COR-L47 (cell line): ENCODE results near the gene NCAM1.

Experiments used
- DNase-seq: peaks from one replicate; lab custom pipeline; 2025; lab: John Stamatoyannopoulos, UW

Gene NCAM1

GRCh38 chr11:113131036-113131775 is 170.0 kb downstream of the NCAM1 start:
- DNase-seq, result no peak

GRCh38 chr11:113133071-113133470 is 171.9 kb downstream of the NCAM1 start:
- no peak for DNase-seq

DNA sequence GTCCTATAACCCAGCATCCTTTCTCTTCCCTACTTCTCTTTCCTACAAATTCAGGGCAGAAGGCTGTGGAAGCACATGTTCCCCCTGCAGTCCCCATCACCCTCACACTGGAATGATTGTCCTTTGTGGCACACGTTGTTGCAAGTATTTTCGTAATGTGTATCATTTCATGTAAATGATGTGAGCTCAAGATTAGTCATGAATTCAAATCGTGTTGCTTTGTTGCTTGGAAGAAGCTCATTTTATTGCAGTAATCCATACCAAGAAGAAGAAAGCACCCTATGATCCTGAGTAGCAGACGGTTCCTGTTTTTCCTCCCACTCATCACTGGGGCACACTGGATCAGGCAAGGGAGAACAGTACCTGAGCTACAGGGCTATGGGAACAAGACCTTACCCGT is 173.4 kb downstream of the NCAM1 start:
- DNase-seq, result no peak

GRCh38 chr11:113137713-113138529 is 176.7 kb downstream of the NCAM1 start:
- no peak for DNase-seq

DNA sequence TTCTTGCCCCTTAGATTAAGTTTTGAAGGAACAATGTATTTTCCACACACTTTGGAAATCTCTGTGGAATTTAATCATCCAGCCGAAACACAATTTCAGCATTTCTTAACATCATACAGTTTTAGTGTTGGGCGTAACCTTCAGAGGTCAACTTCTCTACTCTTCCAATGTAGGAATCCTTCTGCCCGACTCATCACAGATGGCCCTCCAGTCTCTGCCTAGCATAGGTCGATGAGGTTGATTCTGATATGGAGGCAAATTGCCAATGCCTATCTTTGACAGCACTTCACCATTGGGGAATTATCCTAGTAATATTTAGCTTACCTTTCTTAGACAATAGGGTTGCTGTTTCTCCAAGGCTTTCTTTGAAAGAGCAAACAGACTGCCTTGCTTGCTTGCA is 177.5 kb downstream of the NCAM1 start:
- DNase-seq, result no peak

GRCh38 chr11:113141010-113141409 is 179.8 kb downstream of the NCAM1 start:
- no peak for DNase-seq

DNA sequence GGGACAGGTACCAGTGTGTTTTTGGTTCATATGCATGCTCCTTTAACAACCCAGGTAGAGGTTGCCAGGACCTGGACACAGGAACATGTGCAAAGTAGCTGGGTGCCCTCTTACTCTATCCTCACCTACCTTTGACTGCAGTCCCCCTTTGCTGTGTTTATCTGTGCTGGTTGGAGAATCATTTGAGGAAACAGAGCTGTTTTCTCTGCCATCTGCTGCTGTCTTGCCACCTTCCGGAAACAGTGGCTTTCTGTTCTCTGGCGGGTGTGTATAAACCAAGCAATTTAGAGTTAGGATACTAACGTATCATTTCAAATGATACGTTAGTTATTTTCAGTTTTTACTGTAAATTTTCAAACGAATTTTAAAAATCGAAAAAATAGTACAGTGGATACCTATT is 181.3 kb downstream of the NCAM1 start:
- no peak for DNase-seq

DNA sequence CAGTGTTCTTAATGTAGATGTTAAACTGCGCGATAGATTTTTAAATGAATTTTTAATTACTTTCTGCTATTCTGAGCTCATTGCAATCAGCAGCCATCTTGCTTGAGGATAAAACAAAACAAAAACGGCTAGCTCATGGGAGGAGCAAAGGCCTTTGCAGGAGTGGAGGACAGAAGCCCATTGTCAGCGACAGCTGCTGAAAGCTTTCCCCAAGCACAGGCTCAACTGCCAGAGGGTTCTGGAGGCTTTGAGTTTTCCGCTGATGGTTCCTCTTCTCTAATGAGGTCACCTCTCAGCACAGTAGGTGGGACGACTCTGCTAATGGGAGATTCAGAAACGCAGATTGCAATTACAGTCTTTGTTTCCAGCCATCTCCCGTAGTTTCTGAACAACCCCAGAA is 186.0 kb downstream of the NCAM1 start:
- peak; percentile 81 for DNase-seq

DNA sequence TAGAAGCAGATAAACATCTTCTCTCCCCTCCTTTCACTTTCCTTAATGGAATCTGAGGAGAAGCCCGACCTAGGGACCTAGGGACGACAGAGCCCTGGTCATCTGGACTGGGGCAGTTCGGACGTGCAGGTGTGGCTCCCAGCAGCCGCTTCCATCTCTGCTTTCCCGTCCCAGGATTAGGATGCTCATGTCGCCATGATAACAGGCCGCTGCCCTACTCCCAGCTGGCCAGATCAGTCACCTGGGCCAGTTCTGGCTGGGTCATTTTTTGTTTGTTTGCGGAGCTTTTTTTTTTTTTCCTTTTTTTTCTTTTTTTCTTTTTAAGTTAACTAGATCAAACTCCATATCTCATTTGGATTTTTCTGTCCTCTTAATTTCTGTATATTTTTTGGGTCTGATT is 186.9 kb downstream of the NCAM1 start:
- DNase-seq, result no peak

GRCh38 chr11:113148652-113149051 is 187.4 kb downstream of the NCAM1 start:
- DNase-seq, result no peak

DNA sequence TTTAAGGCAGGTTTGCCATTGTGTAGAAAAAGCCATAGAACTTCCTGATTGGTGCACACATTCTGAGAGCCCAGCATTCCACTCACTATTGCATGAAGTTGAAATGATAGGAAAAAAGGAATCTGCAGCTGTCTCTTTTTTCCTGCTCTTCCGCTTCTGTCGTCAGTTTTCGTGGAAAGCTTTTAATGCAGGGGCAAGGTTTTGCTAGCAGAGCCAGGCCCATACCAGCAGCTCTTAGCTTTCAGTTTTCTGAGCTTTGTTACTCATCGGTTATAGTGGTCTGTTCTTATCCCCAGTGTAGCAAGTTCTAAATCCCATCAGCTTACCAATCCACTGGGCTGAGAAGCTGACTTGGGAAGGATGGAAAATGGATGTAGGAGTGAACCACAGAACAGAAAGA is 190.3 kb downstream of the NCAM1 start:
- DNase-seq, result no peak

DNA sequence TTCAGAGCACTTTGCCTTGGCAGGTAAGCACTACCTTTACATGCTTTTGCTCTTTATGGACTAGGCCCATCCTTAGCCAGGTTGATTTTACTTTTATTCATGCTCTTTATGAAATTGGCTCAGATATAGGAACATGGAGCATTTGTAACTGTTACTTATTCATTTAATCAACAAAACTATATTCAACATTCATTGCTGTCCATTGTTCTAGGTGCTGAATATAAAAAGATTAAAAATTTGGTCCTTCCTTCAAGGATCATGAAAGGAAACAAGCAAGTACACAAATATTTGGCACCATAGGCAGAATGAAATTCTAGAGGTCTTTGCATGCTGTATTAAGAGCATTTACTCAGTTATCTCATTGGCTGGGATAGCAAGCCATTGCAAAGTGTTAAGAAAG is 191.3 kb downstream of the NCAM1 start:
- no peak for DNase-seq

DNA sequence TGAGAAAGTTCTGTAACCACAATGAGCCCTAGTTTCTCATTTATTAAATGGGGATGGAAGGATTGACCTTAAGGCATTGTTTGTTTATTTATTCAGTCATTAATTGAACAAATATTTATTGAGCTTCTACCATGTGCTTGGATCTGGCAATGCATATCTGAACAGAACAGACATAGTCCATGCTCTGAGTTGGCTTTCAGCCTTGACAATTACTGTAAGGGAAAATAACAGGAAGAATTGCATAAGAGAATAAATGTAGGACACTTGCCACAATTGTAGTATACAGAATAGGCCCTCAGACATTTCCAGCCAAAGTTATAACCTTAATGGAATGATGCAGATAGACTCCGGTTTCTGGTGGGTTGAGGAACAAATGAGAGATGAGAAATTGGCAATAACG is 192.6 kb downstream of the NCAM1 start:
- DNase-seq, result no peak

DNA sequence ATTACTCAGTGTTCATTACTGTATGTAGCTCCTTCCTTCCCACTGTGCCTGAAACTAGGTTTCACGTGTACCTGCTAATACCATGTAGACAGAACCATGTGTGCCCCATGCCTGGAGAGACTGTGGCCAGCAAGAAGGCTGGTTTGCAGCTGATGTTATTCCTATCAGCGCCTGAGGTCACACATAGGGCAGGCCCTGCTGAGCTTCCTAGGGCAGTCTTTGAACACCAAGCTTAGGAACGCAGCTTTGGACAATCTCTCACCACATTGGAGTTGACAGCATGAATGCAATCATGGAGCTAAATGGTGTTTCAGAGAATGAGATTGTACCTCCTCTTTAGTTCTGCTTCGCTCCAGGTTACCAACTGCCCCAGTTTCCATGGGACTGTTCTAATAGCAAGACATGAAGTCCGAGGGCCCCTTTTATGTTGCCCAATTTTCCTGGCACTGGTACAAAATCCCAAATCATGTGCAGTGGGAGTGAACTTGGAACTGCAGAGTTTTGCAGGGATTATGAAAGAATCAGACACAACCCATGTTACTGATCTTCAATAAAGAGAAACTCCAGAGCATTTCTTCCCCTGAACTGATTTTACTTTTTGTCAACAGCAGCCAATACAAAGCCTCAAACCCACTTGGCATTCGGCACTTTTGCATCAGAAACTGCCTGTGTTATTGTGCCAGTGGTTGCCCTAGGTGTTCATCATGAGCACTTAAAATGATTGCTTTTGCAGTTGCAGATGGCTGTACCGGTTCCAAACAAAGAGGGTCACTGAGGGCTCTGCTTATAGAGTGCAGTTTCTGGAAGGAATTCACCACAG is 199.0 kb downstream of the NCAM1 start:
- DNase-seq, result no peak

GRCh38 chr11:113160808-113161124 is 199.5 kb downstream of the NCAM1 start:
- DNase-seq, result no peak

DNA sequence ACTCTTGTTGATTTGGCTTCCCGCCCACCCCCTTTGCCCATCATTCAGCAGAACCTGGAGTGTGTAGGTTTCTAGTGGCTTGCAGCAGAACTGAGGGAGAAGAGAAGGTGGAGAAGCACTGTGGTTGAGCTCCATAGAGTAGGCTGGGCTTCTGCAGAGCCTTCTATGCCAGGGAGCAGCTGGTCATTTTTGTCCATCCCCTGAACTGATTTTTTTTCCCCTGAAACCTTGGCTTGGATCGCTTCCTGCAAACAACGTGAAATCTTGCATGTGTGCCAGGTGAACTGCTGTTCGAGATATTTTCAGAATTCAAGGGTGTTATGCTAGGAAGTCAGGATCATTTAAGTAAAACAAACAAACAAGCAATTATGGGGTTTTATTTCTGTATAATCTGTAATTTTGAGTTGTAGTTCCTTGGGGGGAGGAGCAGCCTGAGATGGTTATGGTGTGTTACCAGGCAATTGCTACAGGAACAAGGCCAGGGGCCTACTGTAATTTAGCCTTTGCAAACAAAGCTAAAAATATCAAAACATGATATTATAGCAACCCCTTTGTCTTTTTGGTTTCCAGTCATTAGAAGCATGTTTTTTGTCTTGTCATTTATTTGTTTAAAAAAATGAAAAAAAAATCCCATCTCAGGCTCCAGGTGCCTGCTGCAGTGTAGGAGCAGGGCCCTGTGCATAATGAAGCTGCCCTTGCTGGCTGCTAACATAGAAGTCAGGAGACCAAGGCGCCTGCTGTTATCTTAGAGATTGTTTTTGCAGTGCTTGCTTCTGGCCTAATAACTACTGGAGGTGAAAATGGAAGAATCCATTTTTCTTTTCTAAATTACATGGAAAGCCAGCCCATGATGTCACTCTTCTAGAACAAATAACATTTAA is 200.7 kb downstream of the NCAM1 start:
- DNase-seq, result peak; percentile 97

DNA sequence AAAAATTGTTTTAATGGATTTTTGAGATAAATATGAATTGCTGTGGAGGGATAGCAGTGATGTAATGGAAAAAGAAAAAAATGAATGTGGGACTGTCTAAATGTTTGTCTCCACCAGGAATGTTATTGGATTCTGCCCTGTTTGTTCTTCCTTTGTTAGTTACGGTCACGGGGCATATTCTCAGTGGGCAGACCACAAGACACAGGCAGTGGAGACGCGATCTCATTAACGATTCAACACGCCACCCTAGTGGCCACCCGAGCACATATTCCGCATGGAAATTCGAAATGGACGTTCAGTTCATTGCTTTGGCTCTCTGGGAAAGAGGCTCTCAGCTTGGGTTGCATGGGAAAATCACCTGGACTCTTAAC is 201.4 kb downstream of the NCAM1 start:
- peak; percentile 77 for DNase-seq

DNA sequence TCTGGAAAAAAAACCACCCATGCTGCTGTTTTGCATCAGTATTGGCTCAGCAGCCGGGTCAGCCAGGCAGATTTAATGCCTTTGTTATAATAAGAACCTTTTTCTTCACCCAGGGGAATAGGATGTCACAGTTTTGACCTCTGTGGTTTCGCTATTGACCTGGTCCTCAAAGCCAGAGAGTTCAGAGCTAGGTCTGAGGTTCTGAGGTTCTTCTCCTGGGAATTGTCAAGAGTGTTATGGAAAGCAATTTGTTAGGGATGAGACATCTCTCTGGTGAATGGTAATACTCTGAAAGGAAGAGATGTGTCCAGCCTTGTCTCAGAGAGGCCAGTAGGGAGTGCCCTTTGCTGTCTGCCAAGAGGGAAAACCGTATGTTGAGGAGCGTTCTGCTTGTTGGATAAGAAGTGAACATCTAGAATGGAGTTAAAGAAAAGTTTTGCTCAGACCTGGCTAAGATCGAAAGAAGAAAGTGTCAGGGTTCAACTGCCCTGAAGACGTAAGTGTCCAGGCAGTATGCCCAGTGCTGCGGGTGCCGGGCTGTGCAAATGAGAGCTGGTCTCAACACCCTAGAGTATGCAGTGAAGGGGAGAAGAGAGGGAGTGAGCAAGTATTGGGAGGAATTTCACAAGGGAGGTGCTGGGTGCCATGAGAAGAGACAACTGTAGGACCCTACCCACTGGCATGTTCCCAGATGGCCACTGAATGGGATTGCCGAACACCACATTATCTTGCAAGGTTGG is 202.2 kb downstream of the NCAM1 start:
- DNase-seq, result no peak

GRCh38 chr11:113166280-113166679 is 205.1 kb downstream of the NCAM1 start:
- no peak for DNase-seq

GRCh38 chr11:113167599-113167998 is 206.4 kb downstream of the NCAM1 start:
- peak; percentile 42 for DNase-seq
